RPMI8226 (cell line): ENCODE measurements around the gene ADORA2A.
"Not testable (repeated sequence)": the region's sequence is repeated elsewhere in the genome, so short reads cannot be mapped to it uniquely, and the experiment has no call there.

Source experiments
- DNase-seq: peaks from one replicate; pipeline ENCODE4 v3.0.0-alpha.2; 2015

Gene ADORA2A

GRCh38 chr22:24455751-24456426, 28.5 kb downstream of the ADORA2A start:
- DNase-seq = peak; percentile 28

DNA sequence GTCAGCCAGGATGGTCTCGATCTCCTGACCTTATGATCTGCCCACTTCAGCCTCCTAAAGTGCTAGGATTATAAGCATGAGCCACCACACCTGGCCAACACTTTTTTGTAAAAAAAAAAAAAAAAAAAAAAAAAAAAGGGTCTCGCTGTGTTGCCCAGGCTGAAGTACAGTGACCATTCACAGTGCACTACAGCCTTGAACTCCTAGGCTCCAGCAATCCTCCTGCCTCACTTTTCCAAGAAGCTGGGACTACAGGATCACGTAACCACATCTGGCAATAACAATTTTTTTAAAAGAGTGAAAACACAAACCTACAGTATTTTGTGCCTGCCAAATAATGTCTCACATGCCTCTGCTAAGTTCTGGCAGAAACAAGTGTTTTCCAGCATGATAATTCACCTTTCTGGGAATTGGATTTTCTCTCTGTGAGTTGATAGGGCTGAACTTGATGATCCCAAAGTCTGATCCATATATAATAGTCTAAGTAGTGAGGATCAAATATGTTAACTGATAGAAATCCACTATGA, 30.6 kb downstream of the ADORA2A start:
- no peak for DNase-seq

- DNase-seq = no peak
These were observed 32.5 kb downstream of the ADORA2A start for GRCh38 chr22:24459911-24460310.

DNA sequence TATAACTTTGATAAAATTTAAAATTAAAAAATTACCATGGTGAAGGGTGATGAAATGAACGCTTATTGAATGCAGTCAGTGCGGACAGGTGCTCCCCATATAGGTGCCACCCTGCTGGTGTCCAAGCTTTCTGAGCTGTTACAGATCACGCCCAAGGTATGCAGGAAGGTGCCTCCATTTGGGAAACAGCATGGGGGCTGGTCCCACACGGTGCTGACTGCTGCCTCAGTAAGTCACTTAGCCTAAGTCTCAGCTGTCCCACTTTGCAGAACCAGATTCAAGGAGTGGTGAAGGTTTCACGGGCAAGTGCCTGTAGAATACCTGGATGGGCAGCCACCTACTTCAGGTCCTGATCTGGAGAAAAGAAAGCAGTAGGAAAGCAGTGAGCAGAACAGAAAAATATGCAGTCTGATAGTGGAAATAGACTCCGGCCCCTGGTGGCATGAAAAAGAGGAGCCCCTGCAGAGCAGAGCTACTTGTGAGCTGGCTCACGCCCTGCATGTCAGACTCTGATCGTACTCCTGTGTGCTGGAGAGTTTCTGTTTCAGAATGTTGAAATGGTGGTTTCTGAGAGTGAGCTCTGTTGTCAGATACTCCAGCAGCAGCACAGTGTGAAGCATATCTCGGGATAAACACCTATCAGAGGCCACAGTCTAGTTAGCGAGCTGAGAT, 33.2 kb downstream of the ADORA2A start:
- DNase-seq = peak; percentile 66

DNA sequence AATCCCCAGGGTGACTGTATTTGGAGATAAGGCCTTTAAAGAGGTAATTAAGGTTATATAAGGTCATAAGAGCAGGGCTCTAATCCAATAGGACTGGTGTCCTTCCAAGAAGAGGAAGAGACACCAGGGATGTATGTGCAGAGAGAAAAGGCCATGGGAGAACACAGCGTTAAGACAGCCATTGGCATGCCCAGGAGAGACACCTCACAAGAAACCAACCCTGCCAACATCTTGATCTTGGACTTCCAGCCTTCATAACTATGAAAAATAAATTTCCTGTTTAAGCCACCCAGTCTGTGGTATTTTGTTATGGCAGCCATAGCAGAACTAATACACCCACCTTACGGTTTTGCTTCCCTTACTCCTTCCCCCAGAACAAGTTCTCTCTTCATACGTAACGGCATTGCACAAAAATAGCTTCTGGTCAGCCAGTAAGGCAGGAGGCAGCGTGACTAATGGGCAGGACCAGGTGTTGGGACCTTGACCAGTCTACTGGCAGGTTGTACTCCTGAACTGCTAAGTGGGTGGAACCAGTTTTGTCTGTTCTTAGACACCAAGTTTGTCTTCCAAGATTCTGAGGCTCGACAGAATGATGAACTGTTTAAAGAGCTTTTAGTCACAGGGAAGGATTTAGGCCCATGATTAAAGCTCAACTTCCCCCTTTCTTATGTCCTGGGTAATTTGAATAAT, 35.8 kb downstream of the ADORA2A start:
- no peak for DNase-seq

- no peak for DNase-seq
These were observed 38.2 kb downstream of the ADORA2A start for GRCh38 chr22:24465566-24465965.

- DNase-seq = no peak
These were observed 38.6 kb downstream of the ADORA2A start for GRCh38 chr22:24465975-24466374.

- DNase-seq = peak; percentile 92
These were observed 39.4 kb downstream of the ADORA2A start for GRCh38 chr22:24466716-24467328.

DNA sequence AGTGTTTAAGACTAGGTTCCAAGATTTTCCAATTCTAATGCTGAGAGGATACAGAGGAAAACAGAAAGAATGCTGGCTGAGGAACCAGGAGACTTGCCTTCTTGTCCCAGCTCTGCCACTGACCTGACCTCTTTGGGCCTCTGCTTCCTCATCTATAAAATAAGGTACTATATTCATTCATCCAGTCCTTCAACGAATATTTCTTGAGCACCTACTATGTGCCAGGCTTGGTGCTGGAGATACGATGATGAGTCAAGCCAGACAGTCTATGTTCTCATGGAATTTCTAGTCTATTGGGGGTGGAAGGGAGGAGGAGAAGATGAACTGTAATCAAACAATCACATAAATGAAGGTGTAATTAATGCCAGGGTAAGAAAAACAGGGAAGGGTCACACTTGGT, 39.9 kb downstream of the ADORA2A start:
- no peak for DNase-seq

DNA sequence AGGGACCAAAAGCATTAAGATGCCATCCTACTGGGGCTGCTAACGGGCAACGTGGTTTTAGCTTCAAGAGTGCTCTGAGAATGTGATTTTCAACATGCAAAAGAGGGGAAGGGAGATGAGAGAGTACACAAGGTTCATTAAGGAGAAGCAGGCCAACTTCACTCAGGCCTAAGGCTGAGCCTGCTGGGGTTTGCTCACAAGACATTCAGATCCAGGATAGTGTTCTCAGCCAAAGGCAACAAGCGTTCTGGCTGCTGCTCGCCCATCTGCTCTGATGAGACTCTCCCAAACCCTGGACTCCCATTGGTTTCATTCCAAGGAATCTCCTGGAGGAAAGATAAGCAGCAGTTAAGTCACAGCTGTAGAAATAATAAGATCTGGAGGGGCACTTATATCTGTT, 44.2 kb downstream of the ADORA2A start:
- DNase-seq = no peak

GRCh38 chr22:24473284-24473683, 45.9 kb downstream of the ADORA2A start:
- no peak for DNase-seq

GRCh38 chr22:24474221-24474620, 46.8 kb downstream of the ADORA2A start:
- DNase-seq = no peak

- DNase-seq = no peak
These were observed 47.4 kb downstream of the ADORA2A start for GRCh38 chr22:24474649-24475255.

DNA sequence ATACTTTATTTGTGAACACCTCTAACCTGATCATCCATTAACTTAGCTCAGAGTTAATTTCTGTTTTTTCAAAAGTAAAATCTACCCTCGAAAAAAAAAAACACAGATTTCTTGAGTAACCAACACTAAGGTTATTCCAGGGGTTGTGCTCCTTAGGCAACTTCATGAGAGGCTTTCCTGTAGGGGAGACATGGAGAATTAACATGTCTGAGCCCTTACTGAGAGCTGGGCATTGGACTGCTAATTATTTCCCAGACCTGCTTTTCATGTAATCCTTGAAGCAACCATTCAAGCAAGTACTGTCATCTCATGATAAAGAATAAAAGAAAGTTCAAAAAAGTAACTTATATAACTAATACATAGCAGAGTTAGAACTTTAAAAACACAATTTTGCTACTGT, 54.2 kb downstream of the ADORA2A start:
- DNase-seq = no peak

GRCh38 chr22:24482575-24482974, 55.2 kb downstream of the ADORA2A start:
- no peak for DNase-seq

DNA sequence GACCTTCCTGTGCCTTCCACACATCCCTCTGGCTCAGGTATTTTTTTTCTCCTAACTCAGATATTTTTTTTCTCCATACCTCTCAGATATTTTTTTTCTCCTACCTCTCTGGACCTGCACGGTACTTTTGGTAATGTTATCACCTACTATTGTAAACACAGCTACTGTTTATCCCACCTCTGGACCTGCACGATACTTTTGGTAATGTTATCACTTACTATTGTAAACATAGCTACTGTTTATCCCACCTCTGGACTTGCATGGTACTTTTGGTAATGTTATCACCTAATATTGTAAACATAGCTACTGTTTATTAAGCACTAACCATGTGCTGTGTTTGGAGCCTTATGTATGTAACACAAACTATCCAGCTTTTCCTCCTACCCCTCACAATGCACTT, 55.6 kb downstream of the ADORA2A start:
- no peak for DNase-seq

DNA sequence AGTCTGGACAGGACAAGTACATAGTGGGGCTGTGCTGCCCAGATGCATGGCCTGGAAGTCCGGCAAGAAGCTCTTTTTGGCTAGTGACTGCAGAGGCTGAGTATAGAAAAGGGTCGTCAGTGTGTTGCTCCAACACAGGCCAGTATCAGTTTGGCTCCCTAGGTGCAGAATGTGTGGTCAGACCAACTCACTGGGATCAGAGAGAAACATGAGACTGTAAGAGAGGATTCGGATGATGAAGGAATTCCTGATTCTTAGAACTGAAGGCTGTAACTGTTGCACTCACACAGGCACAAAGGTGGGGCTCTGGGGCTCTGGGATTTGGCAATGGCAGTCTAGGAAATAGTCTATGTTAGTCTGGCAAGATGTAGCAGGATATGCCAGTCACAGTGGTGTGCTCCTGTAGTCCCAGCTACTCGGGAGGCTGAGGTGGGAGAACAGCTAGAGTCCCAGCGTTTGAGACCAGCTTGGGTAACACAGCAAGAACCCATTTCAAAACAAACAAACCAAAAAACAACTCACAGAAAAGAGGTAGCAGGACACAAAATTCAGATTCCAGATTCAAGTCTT, 56.7 kb downstream of the ADORA2A start:
- no peak for DNase-seq

- DNase-seq = no peak
These were observed 57.8 kb downstream of the ADORA2A start for GRCh38 chr22:24485170-24485569.

DNA sequence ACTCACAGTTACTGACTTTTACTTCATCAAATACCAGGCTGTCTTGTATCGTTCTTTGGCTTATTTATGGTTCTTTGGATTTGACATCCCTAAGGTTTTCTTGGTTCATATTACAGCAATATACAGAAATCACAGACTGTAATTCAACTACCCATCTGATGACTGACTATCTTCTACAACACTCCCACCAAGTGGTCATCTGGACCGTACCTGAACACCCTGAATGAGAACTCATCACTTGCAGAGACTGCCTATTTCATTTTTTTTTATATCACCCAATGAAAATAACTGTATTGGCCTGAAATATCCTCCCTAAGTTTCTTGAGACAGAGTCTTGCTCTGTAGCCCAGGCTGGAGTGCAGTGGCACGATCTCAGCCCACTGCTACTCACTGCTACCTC, 58.2 kb downstream of the ADORA2A start:
- DNase-seq = peak; percentile 35

DNA sequence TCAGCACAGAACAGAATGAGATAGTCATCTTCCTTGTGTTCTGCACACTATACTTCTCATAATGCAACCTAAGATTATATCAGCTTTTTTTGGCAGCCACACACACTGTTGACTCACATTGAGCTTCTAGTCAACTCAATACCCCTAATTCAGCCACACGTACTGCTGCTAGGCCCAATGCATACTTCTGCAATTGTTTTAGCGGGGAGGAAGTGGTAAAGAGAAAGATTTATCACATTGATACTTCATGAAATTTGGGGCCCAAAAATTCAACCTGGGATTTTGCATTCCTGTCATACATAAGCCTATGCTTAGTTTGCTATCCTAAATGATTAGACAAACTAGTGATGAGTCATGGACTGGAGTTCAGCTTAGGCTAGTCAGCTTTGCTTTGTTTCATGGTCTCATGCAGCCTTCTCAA, 59.1 kb downstream of the ADORA2A start:
- no peak for DNase-seq

DNA sequence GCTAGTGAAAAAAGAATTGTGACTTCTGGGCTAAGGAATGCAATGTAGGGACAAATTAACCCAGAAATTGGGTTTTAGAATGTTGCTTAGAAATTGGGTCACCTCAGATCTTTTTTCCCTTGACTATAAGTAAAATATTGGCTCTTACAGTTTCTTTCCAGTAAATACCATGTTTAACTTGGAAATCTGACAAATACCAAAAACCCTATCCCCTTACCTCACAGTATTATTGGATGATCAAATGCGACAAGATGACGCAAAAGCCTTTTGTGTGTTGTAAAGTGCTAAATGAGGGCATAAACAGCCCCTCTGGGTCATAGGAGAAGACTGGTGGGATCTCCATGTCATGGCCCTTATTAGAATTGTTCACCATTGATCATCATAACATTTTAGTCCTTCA, 61.6 kb downstream of the ADORA2A start:
- DNase-seq = no peak

- DNase-seq = not testable (repeated sequence)
These were observed 62.0 kb downstream of the ADORA2A start for GRCh38 chr22:24489434-24489833.
